Neural cell (in vitro differentiated cells): ENCODE measurements around the gene JAZF1. TPM values are rescaled to one million over a fixed set of nuclear protein-coding genes. Genes with fewer than 3 reads are reported as not detected.

ENCODE experiments used
- H2AFZ ChIP-seq: fragments of 200-600, 300-800 bp; sonication (generic), shearing (Covaris generic); 2 replicates; pipeline ENCODE4 v1.6.0; 2014; ENCODE audit warnings: low read depth, mild to moderate bottlenecking, antibody characterized with exemption, low read length, moderate library complexity
- H3F3A ChIP-seq: fragments of 200-600 bp; shearing (Covaris generic); 2 replicates; pipeline ENCODE4 v1.6.1; 2016; ENCODE audit warnings: mild to moderate bottlenecking, moderate library complexity, mixed read lengths, antibody characterized with exemption, low read length; ENCODE audit not compliant: insufficient read depth, poor library complexity, severe bottlenecking
- H3K27ac ChIP-seq: fragments of 200-600, 300-800 bp; sonication (generic), shearing (Covaris generic); 2 replicates; pipeline ENCODE4 v1.5.1; 2014; ENCODE audit warnings: mild to moderate bottlenecking, low read length, moderate library complexity
- H3K27me3 ChIP-seq: fragments of 300-800, 200-600 bp; sonication (generic), shearing (Covaris generic); 2 replicates; pipeline ENCODE4 v1.6.0; 2014; ENCODE audit warnings: mild to moderate bottlenecking, low read depth, low read length, moderate library complexity; ENCODE audit not compliant: insufficient read depth
- H3K36me3 ChIP-seq: fragments of 300-800, 200-600 bp; sonication (generic), shearing (Covaris generic); 2 replicates; pipeline ENCODE4 v1.5.1; 2014; ENCODE audit warnings: mild to moderate bottlenecking, antibody characterized with exemption, low read length, moderate library complexity; ENCODE audit not compliant: insufficient read depth
- H3K4me2 ChIP-seq: fragments of 300-800, 200-600 bp; sonication (generic), shearing (Covaris generic); 2 replicates; pipeline ENCODE4 v1.6.0; 2014; ENCODE audit warnings: mild to moderate bottlenecking, low read length
- H3K4me3 ChIP-seq: fragments of 300-800, 200-600 bp; sonication (generic), shearing (Covaris generic); 2 replicates; pipeline ENCODE4 v1.5.1; 2014; ENCODE audit warnings: mild to moderate bottlenecking, low read length, moderate library complexity
- H3K79me2 ChIP-seq: fragments of 200-600 bp; shearing (Covaris generic); replicated peaks from 2 replicates; pipeline ENCODE4 v1.6.0; 2014; ENCODE audit warnings: mild to moderate bottlenecking, low read length, moderate library complexity; ENCODE audit not compliant: insufficient read depth
- H3K9ac ChIP-seq: fragments of 300-800, 200-600 bp; sonication (generic), shearing (Covaris generic); 2 replicates; pipeline ENCODE4 v1.6.1; 2016; ENCODE audit warnings: mild to moderate bottlenecking, low read length, mixed read lengths
- H3K9me2 ChIP-seq: fragments of 200-600 bp; shearing (Covaris generic); 2 replicates; pipeline ENCODE4 v1.6.1; 2016; ENCODE audit warnings: mild to moderate bottlenecking, low read length, mixed read lengths; ENCODE audit not compliant: insufficient read depth
- H3K9me3 ChIP-seq: fragments of 200-600, 300-800 bp; sonication (generic), shearing (Covaris generic); 2 replicates; pipeline ENCODE4 v1.6.1; 2016; ENCODE audit warnings: mild to moderate bottlenecking, mixed run types, low read length, moderate library complexity, mixed read lengths
- H4K20me1 ChIP-seq: fragments of 200-600 bp; shearing (Covaris generic); 2 replicates; pipeline ENCODE4 v1.6.1; 2016; ENCODE audit warnings: mild to moderate bottlenecking, mixed run types; ENCODE audit not compliant: insufficient read depth
- EP300 ChIP-seq: fragments of 450-650 bp; conservative IDR thresholded peaks from 2 replicates; pipeline ENCODE4 v1.6.1; 2014; ENCODE audit warnings: antibody characterized with exemption, mild to moderate bottlenecking, moderate library complexity; ENCODE audit not compliant: poor library complexity, severe bottlenecking
- EZH2 ChIP-seq: fragments of 200-600, 300-800 bp; shearing (Covaris generic), sonication (generic); IDR thresholded peaks from 2 replicates; pipeline ENCODE4 v1.6.1; 2014; ENCODE audit warnings: antibody characterized with exemption, low read length, borderline replicate concordance, mild to moderate bottlenecking; ENCODE audit not compliant: insufficient read depth, poor library complexity, severe bottlenecking
- MXI1 ChIP-seq: fragments of 450-650 bp; conservative IDR thresholded peaks from 2 replicates; pipeline ENCODE4 v1.6.1; 2014; ENCODE audit warnings: antibody characterized with exemption, mild to moderate bottlenecking; ENCODE audit not compliant: poor library complexity, severe bottlenecking
- POLR2AphosphoS5 ChIP-seq: IDR thresholded peaks from 2 replicates; pipeline ENCODE4 v1.6.1; 2012
- RAD21 ChIP-seq: fragments of 450-650 bp; conservative IDR thresholded peaks from 2 replicates; pipeline ENCODE4 v1.6.1; 2014; ENCODE audit warnings: antibody characterized with exemption, mild to moderate bottlenecking, moderate library complexity
- SMC3 ChIP-seq: fragments of 450-650 bp; conservative IDR thresholded peaks from 2 replicates; pipeline ENCODE4 v1.6.1; 2014; ENCODE audit warnings: antibody characterized with exemption, mild to moderate bottlenecking, moderate library complexity; ENCODE audit not compliant: poor library complexity
- polyA plus RNA-seq: library from polyadenylated mRNA; depleted of rRNA; stranded (reverse); fragments of >200 nt; gene quantifications from 2 replicates; pipeline ENCODE4 v1.2.3, GENCODE V29; 2014
- TF ChIP-seq, protein P1 (sequence below): fragments of 450-650 bp; IDR thresholded peaks from 2 replicates; pipeline ENCODE4 v1.5.1; 2014; ENCODE audit warnings: antibody characterized with exemption, mild to moderate bottlenecking, moderate library complexity; ENCODE audit not compliant: poor library complexity, severe bottlenecking
- TF ChIP-seq, protein P2 (sequence below): IDR thresholded peaks from 2 replicates; pipeline ENCODE4 v1.6.1; 2012; ENCODE audit warnings: borderline replicate concordance

Gene JAZF1
- polyA plus RNA-seq, 1 donor from 2014 or later, result 29.5 TPM

DNA sequence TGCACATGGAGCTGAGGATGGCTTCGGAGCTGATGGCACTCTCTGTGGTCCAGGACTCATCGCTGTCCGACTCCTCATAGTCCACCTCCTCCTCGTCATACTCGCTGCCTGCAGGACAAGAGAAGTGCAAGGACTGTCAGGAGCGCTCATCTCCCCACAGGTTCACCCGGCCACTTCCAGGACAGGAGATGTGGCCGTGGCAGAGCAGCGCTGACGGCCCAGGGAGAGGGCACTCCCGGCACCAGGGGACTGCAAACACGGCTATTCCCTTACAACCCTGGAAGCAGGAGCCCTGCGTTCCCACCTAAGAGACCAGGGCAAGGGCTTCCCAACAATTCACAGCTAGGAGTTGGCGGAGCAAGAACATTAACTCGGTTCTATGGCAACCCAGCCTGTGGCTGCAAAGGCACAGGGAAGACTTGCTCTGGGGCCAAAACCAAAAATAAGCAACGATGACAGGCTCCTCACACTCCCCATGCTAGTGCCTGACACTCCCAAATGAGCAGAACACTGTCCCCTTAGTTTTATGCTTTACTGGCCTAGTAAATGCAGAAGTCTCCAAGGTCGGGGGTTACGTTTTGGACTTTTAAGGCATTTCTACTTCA, 339.7 kb downstream of the JAZF1 start:
- Histone ChIP-seq H3K9me2 (no peaks in the 10 kb centered on the region), H3K27ac (no peak overlapping the region), H3K9ac (no peak overlapping the region), H3K9me3 (no peaks in the 10 kb centered on the region), H3K4me2 (no peak overlapping the region), H3K27me3 (no peaks in the 10 kb centered on the region), H4K20me1 (no peaks in the 10 kb centered on the region), H3K36me3 (peaks cover 2% of the 10 kb centered on the region), H3K4me3 (no peak overlapping the region), H3F3A (no peaks in the 10 kb centered on the region), H3K79me2 (no peaks in the 10 kb centered on the region), H2AFZ (no peak overlapping the region)
- TF ChIP-seq POLR2AphosphoS5 (no peak), RAD21 (no peak), EP300 (no peak), SMC3 (no peak), MXI1 (no peak), EZH2 (no peak)
- TF ChIP-seq, protein P1, sequence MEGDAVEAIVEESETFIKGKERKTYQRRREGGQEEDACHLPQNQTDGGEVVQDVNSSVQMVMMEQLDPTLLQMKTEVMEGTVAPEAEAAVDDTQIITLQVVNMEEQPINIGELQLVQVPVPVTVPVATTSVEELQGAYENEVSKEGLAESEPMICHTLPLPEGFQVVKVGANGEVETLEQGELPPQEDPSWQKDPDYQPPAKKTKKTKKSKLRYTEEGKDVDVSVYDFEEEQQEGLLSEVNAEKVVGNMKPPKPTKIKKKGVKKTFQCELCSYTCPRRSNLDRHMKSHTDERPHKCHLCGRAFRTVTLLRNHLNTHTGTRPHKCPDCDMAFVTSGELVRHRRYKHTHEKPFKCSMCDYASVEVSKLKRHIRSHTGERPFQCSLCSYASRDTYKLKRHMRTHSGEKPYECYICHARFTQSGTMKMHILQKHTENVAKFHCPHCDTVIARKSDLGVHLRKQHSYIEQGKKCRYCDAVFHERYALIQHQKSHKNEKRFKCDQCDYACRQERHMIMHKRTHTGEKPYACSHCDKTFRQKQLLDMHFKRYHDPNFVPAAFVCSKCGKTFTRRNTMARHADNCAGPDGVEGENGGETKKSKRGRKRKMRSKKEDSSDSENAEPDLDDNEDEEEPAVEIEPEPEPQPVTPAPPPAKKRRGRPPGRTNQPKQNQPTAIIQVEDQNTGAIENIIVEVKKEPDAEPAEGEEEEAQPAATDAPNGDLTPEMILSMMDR, result no peak

DNA sequence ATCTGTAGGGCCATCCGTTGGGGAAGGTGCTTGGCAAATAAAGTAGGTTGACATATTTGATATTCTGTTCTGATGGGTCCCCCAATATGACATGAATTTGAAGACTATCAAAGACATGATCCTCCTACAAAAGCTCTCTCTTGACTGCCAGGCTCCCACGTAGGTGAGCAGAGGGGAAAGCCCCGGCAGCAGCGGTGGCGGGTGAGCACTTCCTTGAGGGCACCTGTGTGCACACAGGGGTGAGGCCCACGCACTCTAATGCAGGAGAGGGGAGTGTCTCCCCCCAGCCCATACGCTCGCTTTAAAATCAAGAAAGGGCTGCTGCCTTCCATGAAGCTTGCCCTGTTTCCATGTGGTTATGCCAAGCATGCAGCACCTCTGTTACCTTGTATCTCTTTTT, 340.3 kb downstream of the JAZF1 start:
- Histone ChIP-seq H4K20me1 (no peaks in the 10 kb centered on the region), H3K4me2 (no peak overlapping the region), H3K4me3 (no peak overlapping the region), H3K27ac (no peak overlapping the region), H3K27me3 (no peaks in the 10 kb centered on the region), H2AFZ (no peak overlapping the region), H3K9me2 (no peaks in the 10 kb centered on the region), H3K36me3 (peaks cover 2% of the 10 kb centered on the region), H3F3A (no peaks in the 10 kb centered on the region), H3K79me2 (no peaks in the 10 kb centered on the region), H3K9ac (no peak overlapping the region), H3K9me3 (no peaks in the 10 kb centered on the region)
- TF ChIP-seq RAD21 (no peak), SMC3 (no peak), EZH2 (no peak), MXI1 (no peak)
- TF ChIP-seq, protein P2, sequence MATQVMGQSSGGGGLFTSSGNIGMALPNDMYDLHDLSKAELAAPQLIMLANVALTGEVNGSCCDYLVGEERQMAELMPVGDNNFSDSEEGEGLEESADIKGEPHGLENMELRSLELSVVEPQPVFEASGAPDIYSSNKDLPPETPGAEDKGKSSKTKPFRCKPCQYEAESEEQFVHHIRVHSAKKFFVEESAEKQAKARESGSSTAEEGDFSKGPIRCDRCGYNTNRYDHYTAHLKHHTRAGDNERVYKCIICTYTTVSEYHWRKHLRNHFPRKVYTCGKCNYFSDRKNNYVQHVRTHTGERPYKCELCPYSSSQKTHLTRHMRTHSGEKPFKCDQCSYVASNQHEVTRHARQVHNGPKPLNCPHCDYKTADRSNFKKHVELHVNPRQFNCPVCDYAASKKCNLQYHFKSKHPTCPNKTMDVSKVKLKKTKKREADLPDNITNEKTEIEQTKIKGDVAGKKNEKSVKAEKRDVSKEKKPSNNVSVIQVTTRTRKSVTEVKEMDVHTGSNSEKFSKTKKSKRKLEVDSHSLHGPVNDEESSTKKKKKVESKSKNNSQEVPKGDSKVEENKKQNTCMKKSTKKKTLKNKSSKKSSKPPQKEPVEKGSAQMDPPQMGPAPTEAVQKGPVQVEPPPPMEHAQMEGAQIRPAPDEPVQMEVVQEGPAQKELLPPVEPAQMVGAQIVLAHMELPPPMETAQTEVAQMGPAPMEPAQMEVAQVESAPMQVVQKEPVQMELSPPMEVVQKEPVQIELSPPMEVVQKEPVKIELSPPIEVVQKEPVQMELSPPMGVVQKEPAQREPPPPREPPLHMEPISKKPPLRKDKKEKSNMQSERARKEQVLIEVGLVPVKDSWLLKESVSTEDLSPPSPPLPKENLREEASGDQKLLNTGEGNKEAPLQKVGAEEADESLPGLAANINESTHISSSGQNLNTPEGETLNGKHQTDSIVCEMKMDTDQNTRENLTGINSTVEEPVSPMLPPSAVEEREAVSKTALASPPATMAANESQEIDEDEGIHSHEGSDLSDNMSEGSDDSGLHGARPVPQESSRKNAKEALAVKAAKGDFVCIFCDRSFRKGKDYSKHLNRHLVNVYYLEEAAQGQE, result no peak

DNA sequence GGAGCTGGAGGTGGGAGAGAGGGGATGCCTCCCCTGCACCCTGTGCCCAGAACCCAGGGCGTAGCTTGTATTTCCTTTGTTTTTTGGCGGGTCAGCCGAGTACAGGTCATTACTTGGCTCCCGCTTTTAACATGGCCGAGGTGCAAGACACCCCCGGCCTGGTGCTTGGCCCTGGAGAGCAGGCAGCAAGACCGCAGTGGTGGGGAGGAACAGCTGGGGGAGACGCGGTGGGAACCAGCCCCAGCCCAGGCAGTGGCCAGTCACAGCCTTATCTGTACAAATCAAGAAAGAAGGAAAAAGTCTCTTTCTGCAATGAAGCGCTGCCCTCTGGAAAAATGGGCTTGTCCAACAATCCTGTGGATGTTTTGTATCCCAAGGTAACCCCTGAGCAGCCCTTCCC, 341.5 kb downstream of the JAZF1 start:
- Histone ChIP-seq H3K79me2 (no peaks in the 10 kb centered on the region), H3K9ac (no peak overlapping the region), H3K4me3 (no peak overlapping the region), H3K27ac (no peak overlapping the region), H3K9me3 (no peaks in the 10 kb centered on the region), H3K27me3 (no peaks in the 10 kb centered on the region), H3F3A (no peaks in the 10 kb centered on the region), H4K20me1 (no peaks in the 10 kb centered on the region), H2AFZ (no peak overlapping the region), H3K36me3 (peaks cover 2% of the 10 kb centered on the region), H3K4me2 (no peak overlapping the region), H3K9me2 (no peaks in the 10 kb centered on the region)
- TF ChIP-seq, protein P2, result no peak
- TF ChIP-seq, protein P1, result no peak
- no peak for TF ChIP-seq EP300
